KOPT-K1 (cell line): Measurements from ENCODE around the gene GNAT2.
"Not testable (repeated sequence)": the region's sequence is repeated elsewhere in the genome, so short reads cannot be mapped to it uniquely, and the experiment has no call there.

Experiments
- H3K27ac ChIP-seq: fragments of 200-600 bp; sonication (generic); 2 replicates; pipeline ENCODE4 v1.5.1; 2016; ENCODE audit warnings: antibody characterized with exemption, mild to moderate bottlenecking, low read depth, low read length; ENCODE audit not compliant: poor library complexity, severe bottlenecking
- H3K36me3 ChIP-seq: fragments of 200-600 bp; sonication (generic); 2 replicates; pipeline ENCODE4 v1.5.1; 2017; ENCODE audit warnings: antibody characterized with exemption, mild to moderate bottlenecking, low read length, moderate library complexity; ENCODE audit not compliant: insufficient read depth
- H3K9me3 ChIP-seq: fragments of 200-600 bp; sonication (generic); 2 replicates; pipeline ENCODE4 v1.5.1; 2017; ENCODE audit warnings: antibody characterized with exemption, low read length, mild to moderate bottlenecking; ENCODE audit not compliant: insufficient read depth, poor library complexity, severe bottlenecking

The GNAT2 gene

DNA sequence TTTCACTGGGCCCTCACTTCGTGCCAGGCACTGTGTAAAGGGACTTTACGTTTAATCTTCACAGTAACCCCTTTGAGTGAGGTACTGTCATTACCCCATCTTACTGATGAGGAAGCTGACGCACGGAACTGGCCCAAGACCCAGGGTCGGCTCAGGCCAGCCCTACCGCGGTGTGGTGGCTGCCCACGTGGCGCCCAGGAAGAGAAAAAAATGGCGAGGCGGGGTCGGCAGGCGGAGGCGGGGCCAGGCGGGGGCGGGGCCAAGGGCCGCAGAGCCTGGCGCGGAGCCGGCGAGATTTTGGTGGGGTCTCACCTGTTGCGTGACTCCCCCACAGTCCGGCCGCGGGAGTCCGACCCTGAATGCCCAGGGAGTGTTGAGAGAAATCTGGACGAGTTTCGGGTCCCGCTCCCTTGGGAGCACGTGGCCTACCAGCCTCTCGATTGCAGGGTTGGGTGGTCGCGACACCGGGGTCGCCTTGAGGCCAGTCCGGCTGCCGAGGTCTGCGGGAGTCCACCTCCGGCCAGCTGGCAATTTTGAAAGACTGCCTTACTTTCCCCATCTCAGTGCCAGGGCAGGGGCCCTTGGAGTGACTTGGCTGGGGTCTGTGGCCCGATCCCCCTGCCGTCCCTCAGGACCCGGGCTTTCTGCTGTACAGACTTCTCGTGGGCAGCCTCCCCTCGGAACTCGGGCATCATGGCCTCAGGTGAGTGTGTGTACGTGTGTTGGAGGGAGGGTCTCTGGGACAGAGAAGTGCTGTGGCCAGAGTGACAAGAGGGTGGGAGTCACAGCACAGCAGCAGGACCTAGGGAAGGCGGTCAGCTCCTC lies at the start of gene GNAT2, which contains the start of gene AMPD2:
GNAT2 (minus strand) TSS at position 41 of the 825 bp plus-strand sequence. CDS start 6,746 bp downstream, outside the sequence.
AMPD2 (plus strand) TSS at position 262 of the 825 bp plus-strand sequence. CDS start 1,339 bp downstream, outside the sequence.
- H3K9me3 ChIP-seq: no peaks in the 10 kb centered on the region
- H3K27ac ChIP-seq: peak within 1 kb of the TSS; percentile 93
- H3K36me3 ChIP-seq: no peaks in the 10 kb centered on the region

DNA sequence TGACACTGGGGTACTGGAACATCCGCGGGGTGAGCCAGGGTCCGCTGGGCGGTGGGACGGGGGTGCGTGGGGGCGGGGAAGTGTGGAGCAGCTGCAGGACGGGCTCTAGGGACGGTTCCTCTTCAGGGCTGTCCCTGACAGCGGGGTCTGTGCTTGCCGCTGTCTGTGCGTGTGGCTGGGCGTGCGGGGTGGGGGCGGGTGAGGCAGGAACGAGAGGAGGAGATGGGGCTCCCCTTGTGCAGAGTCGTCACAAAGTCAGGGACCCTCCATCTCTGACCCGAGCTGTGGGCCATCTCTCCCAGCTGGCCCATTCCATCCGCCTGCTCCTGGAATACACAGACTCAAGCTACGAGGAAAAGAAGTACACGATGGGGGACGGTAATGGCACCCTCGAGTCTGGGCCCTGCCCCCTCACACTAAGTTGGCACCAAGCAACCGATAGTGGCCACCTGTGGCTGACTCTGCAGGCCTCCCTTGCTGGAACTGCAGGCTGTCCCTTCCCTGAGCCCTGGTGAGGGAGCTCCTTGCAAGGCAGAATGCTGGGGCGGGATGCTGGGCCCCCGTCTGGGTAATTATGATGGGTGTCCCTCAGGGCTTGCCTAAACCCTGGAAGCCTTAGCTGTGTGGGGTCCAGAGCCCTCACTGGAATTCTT lies 48.8 kb upstream of the GNAT2 start:
- Histone ChIP-seq H3K36me3 (no peaks in the 10 kb centered on the region), H3K9me3 (no peaks in the 10 kb centered on the region), H3K27ac (no peak overlapping the region)

DNA sequence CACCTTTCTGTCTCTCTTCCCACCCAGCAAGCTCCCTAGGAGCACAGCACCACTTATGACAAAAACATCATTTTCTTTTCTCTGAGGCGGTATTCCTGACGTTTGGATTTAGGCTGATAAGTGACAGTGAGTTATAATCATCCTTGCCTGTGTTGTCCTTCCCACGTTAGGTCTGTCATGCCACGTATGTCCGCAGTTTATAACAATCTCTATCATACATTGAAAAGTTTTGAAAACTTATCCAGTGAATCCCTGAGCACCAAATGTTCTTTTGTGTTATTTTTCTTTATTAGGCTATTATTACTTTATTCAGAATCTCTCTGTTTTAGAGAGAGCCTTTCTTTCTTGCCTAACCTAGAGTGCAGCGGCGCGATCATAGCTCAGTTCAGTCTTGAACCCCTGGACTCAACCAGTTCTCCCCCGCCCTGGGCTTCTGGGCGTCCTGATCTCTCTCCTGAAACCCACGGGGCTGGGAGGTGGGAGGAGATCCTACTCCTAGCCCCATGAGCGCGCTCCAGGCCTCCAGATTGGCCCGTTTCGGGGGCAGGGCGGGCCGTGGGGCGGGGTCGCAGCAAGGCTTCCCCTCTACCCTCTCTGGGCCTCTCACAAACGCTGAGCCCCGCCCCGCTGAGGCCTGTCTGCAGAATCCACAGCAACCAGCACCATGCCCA lies 48.2 kb upstream of the GNAT2 start, which contains the start of gene GSTM2:
GSTM2 (plus strand) TSS at position 606 of the 671 bp plus-strand sequence; CDS start at position 665, 59 bp downstream.
- H3K9me3 ChIP-seq: no peaks in the 10 kb centered on the region
- no peaks in the 10 kb centered on the region for H3K36me3 ChIP-seq
- H3K27ac ChIP-seq: no peak within 1 kb of the TSS

DNA sequence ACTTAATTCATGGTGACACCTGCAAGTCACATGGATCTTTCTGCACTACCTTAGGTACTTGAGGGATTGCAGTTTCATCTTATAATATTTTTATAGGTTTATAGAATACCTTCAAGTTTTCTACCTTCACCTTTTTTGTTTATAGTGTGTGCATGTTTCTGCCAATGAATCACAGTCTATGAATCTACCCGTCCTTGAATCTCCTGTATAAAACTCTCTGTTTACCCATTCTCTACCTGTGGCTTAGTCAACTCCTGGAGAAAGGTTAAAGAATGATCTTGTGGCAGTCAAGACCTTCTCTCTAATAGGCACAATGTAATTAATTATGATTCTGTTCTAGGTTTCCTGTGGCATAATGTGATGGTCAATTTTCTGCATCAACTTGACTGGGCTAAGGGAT lies 45.3 kb upstream of the GNAT2 start:
- H3K9me3 ChIP-seq: no peaks in the 10 kb centered on the region
- no peak overlapping the region for H3K27ac ChIP-seq
- H3K36me3 ChIP-seq: no peaks in the 10 kb centered on the region

DNA sequence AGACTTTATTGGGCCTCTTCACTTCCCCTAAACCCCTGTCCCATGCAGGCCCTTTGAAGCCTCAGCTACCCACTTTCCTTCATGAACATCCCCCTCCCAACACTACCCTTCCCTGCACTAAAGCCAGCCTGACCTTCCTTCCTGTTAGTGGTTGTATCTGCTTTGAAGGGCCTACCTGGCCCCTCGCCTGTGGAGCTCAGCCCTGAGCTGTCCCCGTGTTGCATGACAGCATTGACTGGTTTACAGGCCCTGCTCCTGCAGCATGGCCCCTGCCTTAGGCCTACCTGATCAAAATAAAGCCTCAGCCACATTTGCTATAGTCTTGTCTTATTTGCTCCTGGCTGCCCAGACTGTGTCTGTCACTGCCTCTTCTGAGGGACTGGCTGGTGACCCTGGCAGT lies 42.0 kb upstream of the GNAT2 start:
- H3K9me3 ChIP-seq: no peaks in the 10 kb centered on the region
- H3K36me3 ChIP-seq: no peaks in the 10 kb centered on the region
- no peak overlapping the region for H3K27ac ChIP-seq

DNA sequence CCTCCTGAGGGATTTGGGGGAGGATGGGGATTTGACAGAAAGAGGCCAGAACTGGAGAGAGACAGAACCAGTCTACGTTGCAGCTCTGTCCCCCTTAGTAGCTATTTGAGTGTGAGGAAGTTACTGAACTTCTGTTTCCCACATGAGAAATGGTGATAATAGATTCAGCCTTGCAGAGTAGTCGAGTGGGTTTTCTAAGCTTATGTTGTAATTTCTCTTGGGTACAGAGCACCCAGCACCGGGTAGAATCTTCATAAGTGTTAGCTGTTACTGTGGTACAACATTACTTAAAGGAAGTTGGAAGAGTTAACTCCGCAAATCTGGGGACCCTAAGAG lies 41.2 kb upstream of the GNAT2 start:
- not testable (repeated sequence) for H3K27ac ChIP-seq

DNA sequence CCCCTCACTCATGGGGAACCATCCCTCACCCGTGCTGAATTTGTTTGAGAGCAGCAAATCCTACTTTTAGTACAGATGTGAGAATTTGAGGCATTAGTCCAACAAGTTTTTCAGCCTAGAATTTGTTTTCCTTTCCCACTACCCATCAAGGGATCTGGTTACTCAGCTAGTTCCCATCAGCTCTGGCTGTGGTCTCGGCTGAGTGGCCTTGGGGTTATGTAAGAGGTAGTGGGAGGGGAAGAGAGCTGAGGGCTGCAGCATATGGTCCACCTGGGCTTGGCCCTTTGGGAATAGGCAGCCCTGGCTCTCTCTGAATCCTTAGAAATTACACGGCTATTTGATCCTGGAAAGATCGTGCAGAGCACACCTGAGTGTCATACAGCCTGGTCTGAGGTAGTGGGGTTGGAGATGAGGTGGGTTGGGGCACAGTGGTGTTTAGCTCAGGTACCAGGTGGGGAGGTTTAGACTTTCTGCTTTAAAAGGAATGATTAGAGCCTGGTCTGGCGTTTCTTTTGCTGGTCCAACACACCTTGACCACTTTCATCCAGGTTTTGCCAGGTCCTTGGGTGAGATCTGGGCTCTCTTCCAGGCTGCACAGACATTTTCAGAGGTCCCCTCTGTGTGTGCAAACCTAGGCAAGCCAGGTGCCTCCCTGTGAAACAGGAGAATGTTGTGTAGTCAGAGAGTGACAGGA lies 40.7 kb upstream of the GNAT2 start:
- H3K27ac ChIP-seq: no peak overlapping the region
- no peaks in the 10 kb centered on the region for H3K36me3 ChIP-seq
- H3K9me3 ChIP-seq: no peaks in the 10 kb centered on the region

More for the DNA sequence above, 41.2 kb upstream of the GNAT2 start:
- H3K36me3 ChIP-seq, H3K9me3 ChIP-seq: not testable (repeated sequence)

DNA sequence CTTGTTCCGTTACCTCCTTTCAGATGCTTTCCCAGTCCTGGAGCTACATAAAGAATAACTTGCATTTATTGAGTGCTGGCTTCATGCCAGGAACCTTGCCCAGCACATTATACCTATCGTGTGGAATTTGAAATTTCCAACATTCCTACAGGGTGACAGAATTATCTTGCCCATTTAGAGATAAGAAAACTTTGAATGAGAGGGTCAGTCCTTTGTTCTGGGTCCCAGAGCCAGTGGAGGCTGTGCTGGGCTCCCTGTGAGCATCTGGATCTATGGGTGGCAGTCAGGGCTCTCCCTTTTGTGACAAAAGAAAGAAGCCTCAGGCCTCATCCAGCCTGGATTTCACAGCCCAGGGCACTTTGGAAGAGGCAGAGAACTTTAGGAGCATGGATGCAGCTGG lies 39.7 kb upstream of the GNAT2 start:
- no peaks in the 10 kb centered on the region for H3K9me3 ChIP-seq
- no peak overlapping the region for H3K27ac ChIP-seq
- no peaks in the 10 kb centered on the region for H3K36me3 ChIP-seq

DNA sequence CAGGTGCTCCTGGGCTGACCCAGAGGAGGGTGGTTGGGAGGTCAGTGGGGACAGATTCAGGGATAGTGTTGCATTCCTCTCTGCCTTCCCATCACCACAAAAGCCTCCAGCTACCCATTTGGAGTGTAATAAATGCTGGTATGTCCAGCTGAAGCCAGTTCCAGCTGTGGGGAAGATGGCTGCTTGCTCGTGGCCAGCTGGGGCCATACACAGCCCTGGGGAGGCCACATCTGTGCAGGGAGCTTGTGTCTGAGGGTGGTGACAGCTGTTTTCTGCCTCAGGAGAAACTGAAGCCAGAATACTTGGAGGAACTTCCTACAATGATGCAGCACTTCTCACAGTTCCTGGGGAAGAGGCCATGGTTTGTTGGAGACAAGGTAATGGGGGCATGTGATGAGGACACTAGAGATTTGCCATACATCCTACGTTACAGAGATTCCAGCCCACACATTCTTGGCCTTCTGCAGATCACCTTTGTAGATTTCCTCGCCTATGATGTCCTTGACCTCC lies 39.2 kb upstream of the GNAT2 start:
- no peak overlapping the region for H3K27ac ChIP-seq
- H3K9me3 ChIP-seq: no peaks in the 10 kb centered on the region
- no peaks in the 10 kb centered on the region for H3K36me3 ChIP-seq

DNA sequence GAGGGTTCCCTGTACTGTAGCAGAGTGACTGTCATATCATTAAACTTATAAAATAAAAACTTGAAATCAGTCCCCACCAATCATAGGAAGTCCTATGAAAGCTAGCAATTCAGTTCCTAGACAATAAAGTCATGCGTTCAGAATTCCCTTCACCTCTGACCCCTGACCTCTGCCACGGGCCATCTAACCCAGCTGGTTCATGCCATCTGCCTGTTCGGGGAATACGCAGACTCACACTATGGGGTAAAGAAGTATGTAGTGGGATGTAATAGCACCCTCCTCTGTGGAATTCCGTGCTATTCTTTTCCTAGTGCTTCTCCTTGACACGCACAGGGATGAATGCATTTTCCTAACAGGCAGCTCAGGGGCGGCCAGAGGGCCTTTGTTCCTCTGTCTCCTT lies 38.6 kb upstream of the GNAT2 start:
- H3K36me3 ChIP-seq: no peaks in the 10 kb centered on the region
- H3K27ac ChIP-seq: no peak overlapping the region
- no peaks in the 10 kb centered on the region for H3K9me3 ChIP-seq

DNA sequence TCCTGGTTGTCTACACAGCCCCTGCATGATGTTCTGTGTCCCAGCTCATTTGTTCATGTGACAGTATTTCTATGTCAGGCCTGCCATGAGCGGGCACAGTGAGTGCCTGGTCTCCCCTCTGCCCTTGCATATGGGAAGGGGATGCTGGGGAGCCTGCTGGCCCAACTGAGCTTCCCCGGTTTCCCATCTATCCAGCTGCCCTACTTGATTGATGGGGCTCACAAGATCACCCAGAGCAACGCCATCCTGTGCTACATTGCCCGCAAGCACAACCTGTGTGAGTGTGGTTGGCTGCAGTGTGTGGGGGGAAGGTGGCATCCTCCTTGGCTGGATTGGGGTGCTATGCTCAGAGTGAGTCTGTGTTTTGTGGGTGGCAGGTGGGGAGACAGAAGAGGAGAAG lies 38.0 kb upstream of the GNAT2 start:
- no peaks in the 10 kb centered on the region for H3K9me3 ChIP-seq
- no peaks in the 10 kb centered on the region for H3K36me3 ChIP-seq
- H3K27ac ChIP-seq: no peak overlapping the region

DNA sequence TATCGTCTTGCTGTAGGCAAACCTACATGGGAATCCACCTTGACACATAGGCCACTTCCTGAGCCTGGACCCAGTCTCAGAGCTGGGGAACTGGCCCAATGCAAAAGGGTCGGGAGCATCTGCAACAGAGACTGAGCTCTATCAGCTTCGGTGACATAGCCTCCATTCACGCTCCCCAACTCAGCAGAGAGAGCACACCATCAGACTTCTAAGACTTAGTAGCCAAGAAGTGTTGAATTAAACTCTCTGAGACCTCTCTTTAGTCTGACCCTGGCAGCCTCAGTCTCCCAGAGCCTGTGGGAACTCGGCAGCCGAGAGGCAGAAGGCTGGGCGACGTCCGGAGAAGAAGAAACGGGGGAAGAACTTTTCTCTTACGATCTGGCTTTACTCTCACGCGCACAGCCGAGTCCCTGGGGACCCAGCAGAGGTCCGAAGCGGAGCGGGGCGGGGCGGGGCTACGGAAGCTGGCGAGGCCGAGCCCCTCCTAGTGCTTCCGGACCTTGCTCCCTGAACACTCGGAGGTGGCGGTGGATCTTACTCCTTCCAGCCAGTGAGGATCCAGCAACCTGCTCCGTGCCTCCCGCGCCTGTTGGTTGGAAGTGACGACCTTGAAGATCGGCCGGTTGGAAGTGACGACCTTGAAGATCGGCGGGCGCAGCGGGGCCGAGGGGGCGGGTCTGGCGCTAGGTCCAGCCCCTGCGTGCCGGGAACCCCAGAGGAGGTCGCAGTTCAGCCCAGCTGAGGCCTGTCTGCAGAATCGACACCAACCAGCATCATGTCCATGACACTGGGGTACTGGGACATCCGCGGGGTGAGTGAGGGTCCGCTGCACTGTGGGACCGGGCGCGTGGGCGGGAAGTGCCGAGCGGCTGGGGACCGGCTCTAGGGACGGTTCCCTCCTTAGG lies 36.5 kb upstream of the GNAT2 start, which contains the start of gene GSTM4:
GSTM4 (plus strand) TSS at position 485 of the 905 bp plus-strand sequence; CDS start at position 776, 291 bp downstream.
- H3K36me3 ChIP-seq: no peaks in the 10 kb centered on the region
- no peaks in the 10 kb centered on the region for H3K9me3 ChIP-seq
- peak within 1 kb of the TSS; percentile 4 for H3K27ac ChIP-seq

DNA sequence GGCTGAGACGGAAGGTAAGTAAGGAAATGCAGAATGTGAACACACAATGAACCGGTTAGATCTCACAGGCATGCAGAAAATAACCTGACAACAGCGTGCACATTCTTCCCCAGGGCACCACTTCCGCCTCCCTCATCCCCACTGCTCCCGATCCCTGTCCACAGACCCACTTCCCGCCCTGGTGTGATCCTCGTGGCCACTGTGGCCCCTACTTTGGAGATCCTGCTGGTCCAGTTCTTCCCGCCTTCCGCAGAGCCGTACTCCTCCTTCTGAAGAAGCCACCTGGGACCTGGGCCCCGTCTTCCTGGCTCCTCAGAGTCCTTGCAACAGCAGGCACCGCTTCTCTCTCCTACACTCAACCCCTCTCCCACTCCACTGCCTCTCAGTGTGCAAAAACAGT lies 35.1 kb upstream of the GNAT2 start:
- Histone ChIP-seq H3K27ac (no peak overlapping the region), H3K36me3 (no peaks in the 10 kb centered on the region), H3K9me3 (no peaks in the 10 kb centered on the region)

DNA sequence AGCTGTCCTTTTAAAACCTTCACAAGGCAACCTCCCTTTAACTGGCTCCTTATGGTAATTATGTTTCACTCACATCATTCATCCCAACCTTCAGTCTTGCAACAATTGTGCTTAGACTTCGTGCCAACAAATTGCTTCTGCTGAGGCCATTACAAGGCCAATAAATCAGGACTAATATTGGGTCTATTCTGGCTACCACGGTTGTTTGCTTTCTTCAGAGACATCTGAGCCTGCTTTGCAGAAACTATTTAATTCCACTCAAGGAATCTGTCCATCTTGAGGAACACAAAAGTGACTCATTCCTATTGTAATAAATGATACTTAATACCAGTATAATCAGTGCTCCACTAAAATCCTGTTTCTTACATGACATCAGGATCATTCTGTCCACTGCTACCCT lies 33.9 kb upstream of the GNAT2 start:
- Histone ChIP-seq H3K36me3 (no peaks in the 10 kb centered on the region), H3K27ac (no peak overlapping the region), H3K9me3 (no peaks in the 10 kb centered on the region)
